Suprapubic skin (tissue), 4 donors: ENCODE measurements around the gene PSG5. TPM values are rescaled to one million over a fixed set of nuclear protein-coding genes. Genes with fewer than 3 reads are reported as not detected.
"Not testable (repeated sequence)": the region's sequence is repeated elsewhere in the genome, so short reads cannot be mapped to it uniquely, and the experiment has no call there.

Experiments
- DNase-seq, 2 donors: peaks; one replicate each; pipeline ENCODE4 v3.0.0-alpha.2; 2019; ENCODE audit warnings: low spot score in 2 of 2
- H3K27ac ChIP-seq: fragments of 200-600 bp; sonication (generic); one replicate; pipeline ENCODE4 v1.5.1; 2019
- H3K27me3 ChIP-seq: fragments of 200-600 bp; sonication (generic); one replicate; pipeline ENCODE4 v1.5.1; 2019
- H3K36me3 ChIP-seq: fragments of 200-600 bp; sonication (generic); one replicate; pipeline ENCODE4 v1.5.1; 2019
- H3K4me1 ChIP-seq: fragments of 200-600 bp; sonication (generic); one replicate; pipeline ENCODE4 v1.5.1; 2019
- H3K4me3 ChIP-seq: fragments of 200-600 bp; sonication (generic); one replicate; pipeline ENCODE4 v1.5.1; 2019; ENCODE audit warnings: mild to moderate bottlenecking
- H3K9me3 ChIP-seq: fragments of 200-600 bp; sonication (generic); one replicate; pipeline ENCODE4 v1.5.1; 2019
- EP300 ChIP-seq: sonication (generic); formaldehyde crosslinking; IDR thresholded peaks from one replicate; pipeline ENCODE4 v1.6.1; 2017; ENCODE audit warnings: antibody characterized with exemption
- POLR2A ChIP-seq, 2 donors: fragments of 450-650 bp; IDR thresholded peaks; one replicate each; pipeline ENCODE4 v1.6.1; 2017; ENCODE audit warnings: antibody characterized with exemption in 2 of 2, mild to moderate bottlenecking in 2 of 2, moderate library complexity in 2 of 2
- POLR2AphosphoS5 ChIP-seq, 3 donors: sonication (generic); formaldehyde crosslinking; IDR thresholded peaks; one replicate each; pipeline ENCODE4 v1.6.1; 2017; ENCODE audit warnings: antibody characterized with exemption in 3 of 3
- WGBS: methylation state at CpG from one replicate; pipeline ENCODE4 v1.1.5; 2018; 5-methylcytosine and 5-hydroxymethylcytosine counted together
- total RNA-seq, 4 donors: library from RNA; depleted of rRNA; stranded (reverse); fragments of >200 nt; gene quantifications; one replicate each; pipeline ENCODE4 v1.1.0, GENCODE V29; 2016
- TF ChIP-seq, protein P1 (sequence below), 2 donors: fragments of 200-600 bp in 1 of 2; fragments of 450-650 bp in 1 of 2; sonication (generic) in 1 of 2; IDR thresholded peaks; one replicate each; pipeline ENCODE4 v1.5.1; 2016 to 2019; ENCODE audit warnings: antibody characterized with exemption in 2 of 2, mild to moderate bottlenecking in 1 of 2, moderate library complexity in 1 of 2

PSG5 gene
- total RNA-seq: under 1 TPM in 2 of 4 donors, not detected in 2; 0.47 to 0.51 TPM

GRCh38 chr19:43186311-43186935 is at the start of gene PSG5:
TSS of gene PSG5 (minus strand) at chr19:43186536. CDS start at chr19:43186405, 131 bp downstream.
- not testable (repeated sequence) for H3K36me3 ChIP-seq, H3K27ac ChIP-seq, H3K27me3 ChIP-seq, H3K4me1 ChIP-seq, DNase-seq, H3K4me3 ChIP-seq, H3K9me3 ChIP-seq
- 83% methylated on average over 6 of the region's 7 CpGs for WGBS

DNA sequence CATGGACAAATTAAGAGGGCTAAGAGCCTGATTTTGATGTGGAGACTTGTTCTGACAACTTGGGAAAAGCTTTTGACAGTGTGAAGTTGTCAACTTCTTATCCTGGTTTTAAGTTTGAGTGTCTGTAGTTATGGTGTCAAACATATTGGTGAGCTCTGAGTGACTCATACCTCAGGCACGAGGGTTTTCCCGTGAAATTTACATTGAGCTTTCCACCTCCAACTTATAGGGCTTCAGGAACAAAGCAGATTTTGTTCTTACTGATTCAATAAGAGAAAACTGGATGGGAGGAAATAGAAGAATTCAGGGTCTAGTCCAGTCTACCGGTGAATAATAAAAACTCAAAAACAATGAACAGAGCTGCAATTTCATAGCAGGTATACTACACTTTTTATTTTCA is 49.4 kb upstream of the PSG5 start:
- H3K27ac ChIP-seq, H3K4me1 ChIP-seq, H3K4me3 ChIP-seq, H3K27me3 ChIP-seq, DNase-seq, H3K9me3 ChIP-seq, H3K36me3 ChIP-seq: not testable (repeated sequence)
- WGBS: no CpG with 5 or more reads among the region's 3 CpGs

- Histone ChIP-seq H3K36me3 (no peaks in the 10 kb centered on the region), H3K4me1 (no peaks in the 10 kb centered on the region), H3K27me3 (no peaks in the 10 kb centered on the region), H3K4me3 (no peak overlapping the region), H3K27ac (no peak overlapping the region), H3K9me3 (peaks cover 14% of the 10 kb centered on the region)
- TF ChIP-seq POLR2A (IDR thresholded peaks at IDR 0.05) (no peak), EP300 (no peak), POLR2AphosphoS5 (IDR thresholded peaks at IDR 0.05) (no peak)
- TF ChIP-seq, protein P1, sequence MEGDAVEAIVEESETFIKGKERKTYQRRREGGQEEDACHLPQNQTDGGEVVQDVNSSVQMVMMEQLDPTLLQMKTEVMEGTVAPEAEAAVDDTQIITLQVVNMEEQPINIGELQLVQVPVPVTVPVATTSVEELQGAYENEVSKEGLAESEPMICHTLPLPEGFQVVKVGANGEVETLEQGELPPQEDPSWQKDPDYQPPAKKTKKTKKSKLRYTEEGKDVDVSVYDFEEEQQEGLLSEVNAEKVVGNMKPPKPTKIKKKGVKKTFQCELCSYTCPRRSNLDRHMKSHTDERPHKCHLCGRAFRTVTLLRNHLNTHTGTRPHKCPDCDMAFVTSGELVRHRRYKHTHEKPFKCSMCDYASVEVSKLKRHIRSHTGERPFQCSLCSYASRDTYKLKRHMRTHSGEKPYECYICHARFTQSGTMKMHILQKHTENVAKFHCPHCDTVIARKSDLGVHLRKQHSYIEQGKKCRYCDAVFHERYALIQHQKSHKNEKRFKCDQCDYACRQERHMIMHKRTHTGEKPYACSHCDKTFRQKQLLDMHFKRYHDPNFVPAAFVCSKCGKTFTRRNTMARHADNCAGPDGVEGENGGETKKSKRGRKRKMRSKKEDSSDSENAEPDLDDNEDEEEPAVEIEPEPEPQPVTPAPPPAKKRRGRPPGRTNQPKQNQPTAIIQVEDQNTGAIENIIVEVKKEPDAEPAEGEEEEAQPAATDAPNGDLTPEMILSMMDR (IDR thresholded peaks at IDR 0.05): no peak
- no peak for DNase-seq
- WGBS: no CpG with 5 or more reads among the region's 2 CpGs
These were observed 43.0 kb upstream of the PSG5 start for GRCh38 chr19:43229315-43229714.

GRCh38 chr19:43228730-43229129 is 42.4 kb upstream of the PSG5 start:
- not testable (repeated sequence) for H3K36me3 ChIP-seq, H3K4me1 ChIP-seq, H3K4me3 ChIP-seq, H3K27me3 ChIP-seq, H3K27ac ChIP-seq, DNase-seq
- peaks cover 14% of the 10 kb centered on the region for H3K9me3 ChIP-seq
- no CpG with 5 or more reads among the region's 2 CpGs for WGBS

DNA sequence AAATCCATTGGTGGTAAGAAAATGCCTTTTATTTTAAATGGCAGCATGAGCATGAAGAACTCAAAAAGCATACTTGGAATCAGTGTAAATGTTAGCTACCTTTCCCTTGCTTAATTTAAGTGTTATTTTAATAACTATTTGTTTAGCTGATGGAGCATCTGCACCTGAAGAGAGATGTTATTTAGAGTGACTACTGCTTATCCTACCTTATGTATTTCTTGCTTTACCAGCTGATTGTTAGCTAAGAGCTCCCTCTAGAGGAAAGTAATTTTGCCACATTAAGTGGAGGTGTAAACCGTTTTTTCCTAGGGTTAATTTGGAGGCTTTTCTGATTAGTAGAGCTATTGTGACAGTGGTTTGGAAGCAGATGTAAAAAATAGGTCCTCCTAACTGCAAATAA is 40.6 kb upstream of the PSG5 start:
- peaks cover 14% of the 10 kb centered on the region for H3K9me3 ChIP-seq
- not testable (repeated sequence) for H3K36me3 ChIP-seq, H3K4me3 ChIP-seq, H3K27me3 ChIP-seq, H3K4me1 ChIP-seq, DNase-seq, H3K27ac ChIP-seq
- WGBS: no CpG with 5 or more reads among the region's 1 CpG

DNA sequence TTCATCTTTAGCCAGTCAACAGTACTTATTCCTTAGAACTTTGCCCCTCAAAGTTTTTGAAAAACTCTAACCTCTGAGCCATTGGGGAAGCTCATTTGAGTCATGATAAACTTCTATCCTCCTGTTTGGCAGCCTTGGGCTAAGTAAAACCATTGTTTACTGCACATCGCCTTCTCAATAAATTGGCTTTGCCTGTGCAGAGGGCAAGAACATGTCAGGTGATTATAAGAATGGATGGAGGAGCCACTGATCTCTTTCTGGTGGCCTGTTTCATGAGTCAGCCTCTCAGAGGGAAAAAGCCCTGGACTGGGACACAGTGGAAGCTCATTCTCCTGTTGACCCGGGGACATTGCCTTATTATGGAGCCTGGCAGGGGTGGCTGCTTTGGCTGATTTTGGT is 38.5 kb upstream of the PSG5 start:
- Histone ChIP-seq H3K36me3 (no peaks in the 10 kb centered on the region), H3K4me1 (no peaks in the 10 kb centered on the region), H3K27ac (no peak overlapping the region), H3K27me3 (no peaks in the 10 kb centered on the region), H3K4me3 (no peak overlapping the region), H3K9me3 (peaks cover 14% of the 10 kb centered on the region)
- no CpG with 5 or more reads among the region's 2 CpGs for WGBS
- DNase-seq: no peak
- TF ChIP-seq POLR2AphosphoS5 (IDR thresholded peaks at IDR 0.05): no peak
- TF ChIP-seq EP300: no peak

- DNase-seq, H3K4me1 ChIP-seq, H3K27me3 ChIP-seq, H3K4me3 ChIP-seq, H3K36me3 ChIP-seq, H3K27ac ChIP-seq: not testable (repeated sequence)
- no CpG with 5 or more reads among the region's 5 CpGs for WGBS
- H3K9me3 ChIP-seq: peaks cover 12% of the 10 kb centered on the region
These were observed 38.0 kb upstream of the PSG5 start for GRCh38 chr19:43224201-43224854.

- DNase-seq, H3K27me3 ChIP-seq, H3K36me3 ChIP-seq, H3K9me3 ChIP-seq, H3K4me3 ChIP-seq, H3K27ac ChIP-seq, H3K4me1 ChIP-seq: not testable (repeated sequence)
- WGBS: no CpG with 5 or more reads among the region's 22 CpGs
These were observed 35.6 kb upstream of the PSG5 start for GRCh38 chr19:43221891-43222290.

GRCh38 chr19:43219136-43219535 is 32.8 kb upstream of the PSG5 start:
- H3K27ac ChIP-seq, H3K36me3 ChIP-seq, DNase-seq, H3K4me3 ChIP-seq, H3K9me3 ChIP-seq, H3K4me1 ChIP-seq, H3K27me3 ChIP-seq: not testable (repeated sequence)
- no CpG with 5 or more reads among the region's 4 CpGs for WGBS

- no CpG with 5 or more reads among the region's 2 CpGs for WGBS
- H3K27me3 ChIP-seq, H3K27ac ChIP-seq, H3K36me3 ChIP-seq, H3K4me1 ChIP-seq, DNase-seq, H3K9me3 ChIP-seq, H3K4me3 ChIP-seq: not testable (repeated sequence)
These were observed 29.5 kb upstream of the PSG5 start for GRCh38 chr19:43215881-43216280.
